GM18519 (cell line): Measurements from ENCODE around the gene PRPS1L1.

Source experiments
- ATAC-seq: cut with Tn5 transposase; IDR thresholded peaks from one replicate; pipeline ENCODE4 v1.9.1; 2021; ENCODE audit warnings: mild to moderate bottlenecking, moderate library complexity; ENCODE audit not compliant: unreplicated experiment, low FRiP score

PRPS1L1 gene

GRCh38 chr7:18027628-18028027, at the start of gene PRPS1L1:
PRPS1L1 (minus strand) TSS chr7:18027846.
- no peak for ATAC-seq

DNA sequence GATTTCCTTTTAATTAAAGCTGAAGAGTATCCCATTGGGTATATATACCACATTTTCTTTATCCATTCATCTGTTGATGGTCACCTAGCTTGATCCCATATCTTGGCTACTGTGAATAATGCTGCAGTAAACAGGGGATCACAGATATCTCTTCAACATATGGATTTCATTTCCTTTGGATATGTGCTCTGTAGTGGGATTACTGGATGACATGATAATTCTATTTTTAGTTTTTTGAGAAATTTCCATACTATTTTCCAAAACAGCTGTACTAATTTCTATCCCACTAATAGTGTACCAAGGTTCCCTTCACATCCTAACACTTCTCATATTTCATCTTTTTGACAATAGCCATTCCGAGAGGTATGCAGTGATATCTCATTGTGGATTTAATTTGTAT, 48.8 kb upstream of the PRPS1L1 start:
- ATAC-seq: no peak

- no peak for ATAC-seq
Observed at GRCh38 chr7:18068745-18069144, 41.1 kb upstream of the PRPS1L1 start.

DNA sequence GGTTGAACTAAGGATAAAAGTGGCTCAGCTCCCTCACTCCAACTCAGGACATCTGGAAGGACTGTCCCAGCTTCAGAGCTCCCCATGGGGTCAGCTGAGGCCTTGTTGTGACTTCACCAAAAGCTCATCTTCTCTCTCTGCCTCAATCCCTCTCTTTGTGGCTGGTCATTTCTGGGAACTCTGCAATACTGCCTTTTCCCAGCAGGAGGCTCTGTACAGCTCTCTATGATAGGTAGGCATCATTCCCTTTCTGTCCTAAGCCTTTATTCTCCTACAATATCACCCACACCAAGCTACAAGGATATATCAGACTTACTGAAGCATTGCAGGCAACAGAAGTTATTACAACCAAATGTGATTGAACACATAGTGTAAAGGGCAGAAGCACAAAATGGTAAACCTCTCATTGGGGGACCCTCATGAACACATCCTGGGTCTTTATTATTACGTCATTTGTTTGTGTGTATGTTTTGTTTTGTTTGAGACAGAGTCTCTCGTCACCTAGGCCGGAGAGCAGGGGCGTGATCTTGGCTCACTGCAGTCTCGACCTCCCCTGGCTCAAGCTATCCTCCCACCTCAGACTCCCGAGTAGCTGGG, 36.7 kb upstream of the PRPS1L1 start:
- peak; percentile 62 for ATAC-seq

DNA sequence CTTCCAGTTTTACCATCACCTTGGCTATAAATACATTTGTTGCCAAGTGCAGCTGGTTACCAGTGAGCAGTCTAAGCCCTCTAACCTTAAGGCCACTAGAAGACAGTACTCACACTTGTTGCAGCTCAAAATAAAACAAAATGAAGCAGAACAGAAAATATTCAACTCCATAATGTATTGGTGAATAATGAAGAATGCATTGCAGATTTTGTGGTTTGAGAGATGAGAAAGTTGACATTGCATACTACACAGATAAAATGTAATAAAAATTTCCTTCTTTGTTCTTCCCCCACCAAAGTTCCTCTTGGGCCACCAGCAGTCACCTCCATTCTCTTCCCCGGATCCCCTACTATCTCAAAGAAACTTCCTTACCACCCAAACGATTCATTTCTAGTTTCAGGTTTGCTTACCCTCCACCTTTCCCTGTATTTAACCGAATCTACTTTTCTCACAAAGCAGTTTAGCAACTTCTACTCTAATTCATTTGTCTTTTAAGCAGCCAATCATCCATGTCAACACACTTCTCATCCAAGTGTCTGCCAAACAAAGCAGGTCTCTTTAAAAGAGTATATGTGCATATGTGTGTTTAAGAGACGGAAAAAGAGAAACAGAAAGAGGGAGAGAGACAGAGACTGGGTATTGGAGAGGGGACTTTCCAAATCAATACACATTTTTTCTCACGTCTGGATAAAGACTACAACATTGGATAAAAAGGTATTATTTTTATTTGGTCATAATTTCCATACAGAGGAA, 35.7 kb upstream of the PRPS1L1 start:
- no peak for ATAC-seq

- ATAC-seq: no peak
Observed at GRCh38 chr7:18059171-18059570, 31.5 kb upstream of the PRPS1L1 start.

- no peak for ATAC-seq
Observed at GRCh38 chr7:18053941-18054340, 26.3 kb upstream of the PRPS1L1 start.

- no peak for ATAC-seq
Observed at GRCh38 chr7:18053177-18053928, 25.7 kb upstream of the PRPS1L1 start.

DNA sequence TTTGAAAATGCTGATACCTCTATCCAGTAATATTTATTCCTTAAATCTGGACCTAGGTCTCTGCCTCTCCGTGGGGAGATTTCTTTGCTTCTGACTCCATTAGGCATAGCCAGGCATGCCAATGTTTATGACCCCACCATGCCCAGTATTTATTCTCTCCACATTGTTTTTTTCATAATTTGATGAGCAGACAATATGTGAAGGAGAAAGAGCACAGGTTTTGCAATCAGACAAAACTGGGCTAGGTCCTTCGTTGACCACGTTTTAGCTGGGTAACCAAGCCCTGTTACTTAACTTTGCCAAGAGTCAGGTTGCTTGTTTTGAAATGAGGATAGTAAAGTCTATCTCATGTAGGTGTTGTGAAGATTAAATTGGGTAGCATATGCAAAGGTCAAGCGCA, 21.6 kb upstream of the PRPS1L1 start:
- no peak for ATAC-seq

DNA sequence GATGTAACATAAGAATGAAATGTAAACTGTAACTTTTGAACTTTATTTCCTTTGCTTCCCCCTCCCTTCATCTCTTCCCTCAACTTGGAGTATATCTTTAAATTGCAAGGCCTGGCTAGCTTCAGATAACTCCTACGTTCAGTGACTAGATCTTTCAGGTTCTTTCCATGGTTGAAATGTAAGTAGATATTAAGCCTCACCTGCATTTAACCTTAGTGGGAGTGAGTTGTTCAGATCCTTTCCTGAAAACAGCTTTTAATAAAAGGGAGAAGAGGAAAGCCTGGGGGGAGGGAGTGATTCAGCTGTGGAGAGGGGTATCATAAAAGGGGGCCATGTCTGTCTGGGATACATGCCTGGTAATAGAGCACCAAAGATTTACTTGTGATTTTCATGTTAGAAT, 19.0 kb upstream of the PRPS1L1 start:
- ATAC-seq: no peak

GRCh38 chr7:18045171-18045570, 17.5 kb upstream of the PRPS1L1 start:
- no peak for ATAC-seq

DNA sequence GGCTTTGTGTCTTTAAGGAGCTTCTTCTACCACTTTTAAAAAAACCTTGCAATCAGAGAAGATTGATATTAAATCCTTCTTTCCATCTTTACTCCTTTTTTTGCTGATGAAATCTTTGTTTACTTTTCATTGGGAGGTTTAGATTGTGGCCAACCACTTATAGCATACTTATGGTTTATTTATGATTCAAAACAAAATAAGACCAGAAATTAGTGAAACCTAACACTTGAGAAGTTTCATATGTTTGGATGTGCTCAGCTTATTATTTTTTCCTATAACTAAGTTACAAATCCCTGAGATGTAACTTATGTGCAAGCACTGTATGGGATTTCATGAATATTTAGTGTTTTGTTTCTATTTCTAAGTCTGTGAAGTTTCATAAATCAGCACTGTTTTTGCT, 13.5 kb upstream of the PRPS1L1 start:
- ATAC-seq: no peak

DNA sequence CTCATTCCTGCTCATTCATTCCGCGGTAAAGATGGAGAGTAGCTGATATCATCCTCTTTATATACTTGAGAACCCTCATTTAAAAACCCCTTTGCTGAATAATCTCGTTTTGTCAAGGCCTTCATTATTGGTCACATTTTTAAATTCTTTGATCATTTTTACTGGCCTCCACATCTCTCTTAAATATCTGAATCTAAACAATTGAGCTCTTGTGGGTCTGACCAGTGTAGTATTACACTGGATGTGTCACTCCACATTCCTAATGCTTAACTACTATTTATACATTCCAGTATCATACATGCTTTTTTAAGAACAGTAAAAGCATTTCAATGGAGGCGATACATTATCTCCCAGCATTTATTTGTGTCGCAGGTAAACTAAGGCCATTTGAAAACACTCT, 12.6 kb upstream of the PRPS1L1 start:
- no peak for ATAC-seq

- no peak for ATAC-seq
Observed at GRCh38 chr7:18038382-18038781, 10.7 kb upstream of the PRPS1L1 start.

GRCh38 chr7:18037609-18038008, 10.0 kb upstream of the PRPS1L1 start:
- ATAC-seq: no peak

DNA sequence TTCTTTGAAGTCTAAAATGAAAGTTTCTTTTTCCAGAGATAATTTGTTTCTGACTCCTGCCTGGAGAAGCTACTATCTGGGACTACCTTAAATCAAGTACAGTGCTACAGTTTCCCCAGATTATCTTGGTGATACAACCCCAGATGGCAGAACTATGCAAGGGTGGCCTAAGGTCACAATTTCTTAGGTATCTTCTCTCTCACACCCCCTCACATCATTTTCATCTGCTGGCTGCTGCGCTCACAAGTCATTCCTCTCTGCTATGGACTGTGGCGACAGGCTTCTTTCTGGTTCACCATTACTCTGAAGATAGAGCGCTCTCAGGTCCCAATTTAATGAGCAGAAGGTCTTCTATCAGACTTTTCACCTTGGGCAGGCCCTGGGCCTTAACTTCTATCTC, 9.1 kb upstream of the PRPS1L1 start:
- ATAC-seq: no peak

DNA sequence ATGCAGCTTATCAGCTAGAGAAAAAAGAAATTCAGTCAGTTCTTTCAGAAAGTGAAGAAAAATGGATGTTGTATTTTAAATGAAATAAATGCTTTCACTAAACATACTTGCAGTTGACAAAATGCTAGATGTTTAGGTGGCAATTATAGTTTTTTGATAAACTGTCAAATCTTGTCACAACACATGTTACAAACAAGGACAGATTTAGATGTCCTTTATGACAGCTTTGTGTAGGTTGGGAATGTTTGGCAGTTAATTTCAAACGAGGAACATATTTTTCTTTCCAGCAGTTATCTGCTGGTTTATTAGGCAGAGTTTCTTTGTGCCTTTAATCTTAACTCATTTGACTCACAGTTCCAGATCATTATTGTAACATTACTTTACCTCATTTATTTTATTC, 3.1 kb upstream of the PRPS1L1 start:
- ATAC-seq: no peak

DNA sequence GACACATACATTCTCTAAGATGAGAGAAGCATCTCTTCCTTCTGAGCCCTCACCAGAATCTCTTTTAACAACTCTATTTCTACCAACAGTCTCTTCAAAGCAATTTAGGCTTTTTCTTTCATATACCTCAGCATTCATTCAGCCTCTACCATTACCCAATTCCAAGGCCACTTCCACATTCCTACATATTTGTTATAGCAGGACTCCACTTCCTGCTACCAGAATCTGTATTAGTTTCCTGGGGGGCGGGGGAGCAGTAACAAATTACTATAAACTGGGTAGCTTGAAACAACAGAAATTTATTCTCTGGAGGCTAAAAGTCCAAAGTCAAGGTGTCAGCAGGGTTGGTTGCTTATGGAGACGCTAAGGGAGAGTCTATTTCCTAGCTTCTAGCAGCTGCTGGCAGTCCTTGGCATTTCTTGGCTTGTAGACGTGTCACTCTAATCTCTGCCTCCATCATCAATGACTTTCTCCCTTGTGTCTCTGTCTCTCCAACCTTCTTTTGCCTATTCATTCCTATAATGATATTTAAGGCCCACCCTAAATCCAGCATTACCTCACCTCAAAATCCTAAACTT, 7.4 kb downstream of the PRPS1L1 start:
- ATAC-seq: no peak

DNA sequence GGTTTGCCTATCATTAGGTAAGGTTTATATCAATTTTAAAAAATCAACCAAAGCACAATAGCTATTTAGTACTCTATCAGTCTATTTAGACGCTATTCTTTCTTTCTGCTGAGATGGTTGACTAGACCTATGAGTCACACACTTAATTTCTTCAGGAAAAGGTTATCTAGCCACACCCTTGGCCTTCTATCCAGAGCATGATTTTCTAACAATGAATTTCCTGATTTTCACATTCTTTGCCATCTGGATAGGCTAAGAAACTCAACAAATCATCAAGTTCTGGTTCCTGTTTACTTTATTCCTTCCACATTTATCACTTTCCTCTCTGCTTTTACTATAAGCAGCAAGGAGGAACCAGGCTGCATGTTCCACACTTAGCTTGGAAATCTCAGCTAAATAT, 8.1 kb downstream of the PRPS1L1 start:
- no peak for ATAC-seq

GRCh38 chr7:18018296-18019215, 9.1 kb downstream of the PRPS1L1 start:
- ATAC-seq: no peak
